Dendritic cell treated with granulocyte-macrophage colony-stimulating factor and Interleukin-4, amounts not matched to agents 40 ng/mL and 50 ng/mL, for 4 days (primary cell): ENCODE results near the gene MLX.
"Not testable (repeated sequence)": the region's sequence is repeated elsewhere in the genome, so short reads cannot be mapped to it uniquely, and the experiment has no call there.

Experiments
- H3K27ac Mint-ChIP-seq: one replicate; pipeline ENCODE4 v1.8.0; 2022; ENCODE audit warnings: mild to moderate bottlenecking, mixed read lengths
- H3K27me3 Mint-ChIP-seq: one replicate; pipeline ENCODE4 v1.8.0; 2022; ENCODE audit warnings: mild to moderate bottlenecking, mixed read lengths
- H3K36me3 Mint-ChIP-seq: one replicate; pipeline ENCODE4 v1.8.0; 2022; ENCODE audit warnings: low read depth, mixed read lengths
- H3K4me1 Mint-ChIP-seq: one replicate; pipeline ENCODE4 v1.8.0; 2022; ENCODE audit warnings: low read depth, mixed read lengths
- H3K4me3 Mint-ChIP-seq: one replicate; pipeline ENCODE4 v1.8.0; 2022; ENCODE audit warnings: mild to moderate bottlenecking, moderate library complexity, mixed read lengths
- H3K9me3 Mint-ChIP-seq: one replicate; pipeline ENCODE4 v1.8.0; 2022; ENCODE audit warnings: mixed read lengths
- intact Hi-C: fragments of 100-400 bp; cut with micrococcal nuclease; formaldehyde crosslinking; loops from one replicate; pipeline ENCODE4 v1.15.0; 2022

MLX gene

DNA sequence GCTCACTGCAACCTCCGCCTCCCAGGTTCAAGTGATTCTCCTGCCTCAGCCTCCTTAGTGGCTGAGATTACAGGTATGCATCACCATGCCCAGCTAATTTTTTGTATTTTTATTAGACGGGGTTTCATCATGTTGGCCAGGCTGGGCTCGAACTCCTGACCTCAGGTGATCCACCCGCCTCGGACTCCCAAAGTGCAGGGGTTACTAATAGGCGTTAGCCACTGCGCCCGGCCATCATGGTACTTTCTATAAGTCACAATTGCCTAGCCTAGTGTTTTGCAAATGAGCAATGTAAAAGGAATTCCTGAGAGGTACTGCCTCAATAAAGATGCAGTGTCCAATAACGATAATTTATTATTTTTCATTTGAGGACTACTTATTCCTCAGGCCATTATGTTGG, 24.5 kb downstream of the MLX start:
- Mint-ChIP-seq H3K4me1 (peaks cover 8% of the 10 kb centered on the region), H3K27ac (no peak overlapping the region), H3K27me3 (no peaks in the 10 kb centered on the region), H3K4me3 (no peak overlapping the region), H3K36me3 (peaks cover 84% of the 10 kb centered on the region), H3K9me3 (no peaks in the 10 kb centered on the region)
- intact Hi-C loops, result no loop called here

DNA sequence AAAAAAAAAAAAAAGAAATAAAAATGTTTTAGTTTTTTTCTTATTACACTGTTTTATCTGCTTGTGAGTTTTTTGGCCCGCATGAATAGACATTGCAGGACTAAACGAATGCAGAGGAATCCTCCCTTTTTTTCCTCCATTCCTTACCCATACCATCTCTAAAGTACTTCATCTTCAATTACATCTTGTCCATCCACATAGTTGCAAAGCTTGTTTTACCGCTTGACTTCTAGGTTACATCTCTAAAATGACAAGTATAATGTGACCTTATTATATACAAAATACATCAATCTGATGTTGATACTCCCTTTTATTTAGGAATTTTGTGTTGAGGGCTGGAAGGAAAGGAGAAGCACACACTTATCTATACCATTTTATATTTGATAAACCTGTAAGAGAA, 29.5 kb downstream of the MLX start:
- Mint-ChIP-seq H3K36me3 (peaks cover 59% of the 10 kb centered on the region), H3K27ac (no peak overlapping the region), H3K4me1 (no peaks in the 10 kb centered on the region), H3K4me3 (no peak overlapping the region), H3K27me3 (no peaks in the 10 kb centered on the region), H3K9me3 (no peaks in the 10 kb centered on the region)
- intact Hi-C loops, result no loop called here

DNA sequence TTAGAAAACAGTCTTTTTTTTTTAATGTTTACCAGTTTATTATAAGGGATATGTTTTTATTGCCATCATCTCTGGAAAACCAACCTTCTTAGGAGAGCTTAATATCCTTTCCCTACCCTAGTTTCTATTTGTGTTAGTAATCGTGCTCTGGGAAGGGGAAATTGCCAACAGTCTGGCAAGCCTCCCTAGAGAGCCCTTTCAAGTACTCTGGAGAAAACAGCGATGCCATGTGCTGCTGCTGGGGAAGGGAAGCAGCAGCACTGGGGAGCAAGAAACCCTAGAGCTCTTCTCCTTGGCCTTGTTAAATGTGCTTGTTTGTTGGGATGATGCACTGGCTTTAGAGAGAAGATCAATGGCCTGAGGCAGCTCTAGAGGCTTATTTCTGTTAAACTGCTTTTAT, 32.0 kb downstream of the MLX start:
- H3K27me3 Mint-ChIP-seq, result no peaks in the 10 kb centered on the region
- H3K9me3 Mint-ChIP-seq, result no peaks in the 10 kb centered on the region
- H3K4me1 Mint-ChIP-seq, result no peaks in the 10 kb centered on the region
- H3K36me3 Mint-ChIP-seq, result peaks cover 66% of the 10 kb centered on the region
- intact Hi-C loops, result no loop called here
- H3K27ac Mint-ChIP-seq, result no peak overlapping the region
- H3K4me3 Mint-ChIP-seq, result no peak overlapping the region

DNA sequence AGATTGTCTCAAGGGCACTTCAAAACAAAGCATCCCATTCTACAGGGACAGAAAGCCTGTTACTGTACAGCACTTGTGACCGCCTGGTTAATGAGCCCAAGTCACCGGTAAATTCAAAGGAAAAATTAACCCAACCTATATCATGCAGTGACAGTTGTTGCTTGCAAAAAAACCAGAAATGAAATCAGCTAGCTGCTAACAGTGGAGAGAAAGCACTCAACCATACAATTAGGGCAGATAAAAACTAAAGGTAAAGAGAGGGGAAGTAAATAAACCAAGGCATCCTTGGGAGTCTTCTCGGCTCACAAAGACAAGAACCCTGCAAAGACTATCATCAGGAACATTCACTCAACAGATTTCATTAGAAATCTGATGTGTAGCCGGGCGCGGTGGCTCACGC, 36.4 kb downstream of the MLX start:
- no peaks in the 10 kb centered on the region for H3K27me3 Mint-ChIP-seq
- no peaks in the 10 kb centered on the region for H3K9me3 Mint-ChIP-seq
- H3K36me3 Mint-ChIP-seq, result peaks cover 64% of the 10 kb centered on the region
- H3K4me1 Mint-ChIP-seq, result peaks cover 23% of the 10 kb centered on the region
- intact Hi-C loops, result no loop called here
- H3K27ac Mint-ChIP-seq, result no peak overlapping the region
- no peak overlapping the region for H3K4me3 Mint-ChIP-seq

DNA sequence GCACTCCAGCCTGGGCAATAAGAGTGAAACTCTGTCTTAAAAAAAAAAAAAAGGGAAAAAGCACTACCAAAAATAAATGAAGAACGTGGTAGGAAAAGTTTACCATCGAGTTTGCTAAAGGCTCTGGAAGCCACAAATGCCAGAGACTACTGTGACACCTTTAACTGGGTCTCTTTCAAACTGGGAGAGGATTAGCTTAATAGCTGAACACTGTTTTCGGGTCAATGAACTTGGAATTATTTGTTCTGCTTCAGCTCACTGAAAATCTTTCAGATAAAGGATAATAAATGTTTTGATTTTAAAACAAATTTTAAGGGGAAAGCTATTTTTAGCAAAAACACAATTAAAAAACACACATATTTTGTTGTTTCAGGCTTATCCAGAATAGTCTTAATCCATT, 40.9 kb downstream of the MLX start:
- Mint-ChIP-seq H3K4me1 (peaks cover 27% of the 10 kb centered on the region), H3K36me3 (peaks cover 69% of the 10 kb centered on the region), H3K4me3 (no peak overlapping the region), H3K27me3 (no peaks in the 10 kb centered on the region), H3K27ac (no peak overlapping the region), H3K9me3 (no peaks in the 10 kb centered on the region)
- intact Hi-C loops, result loop anchor here (1.0 to 2.0 kb wide), 2 partner anchors 29 to 72 kb away; no protein-coding TSS in a partner anchor

DNA sequence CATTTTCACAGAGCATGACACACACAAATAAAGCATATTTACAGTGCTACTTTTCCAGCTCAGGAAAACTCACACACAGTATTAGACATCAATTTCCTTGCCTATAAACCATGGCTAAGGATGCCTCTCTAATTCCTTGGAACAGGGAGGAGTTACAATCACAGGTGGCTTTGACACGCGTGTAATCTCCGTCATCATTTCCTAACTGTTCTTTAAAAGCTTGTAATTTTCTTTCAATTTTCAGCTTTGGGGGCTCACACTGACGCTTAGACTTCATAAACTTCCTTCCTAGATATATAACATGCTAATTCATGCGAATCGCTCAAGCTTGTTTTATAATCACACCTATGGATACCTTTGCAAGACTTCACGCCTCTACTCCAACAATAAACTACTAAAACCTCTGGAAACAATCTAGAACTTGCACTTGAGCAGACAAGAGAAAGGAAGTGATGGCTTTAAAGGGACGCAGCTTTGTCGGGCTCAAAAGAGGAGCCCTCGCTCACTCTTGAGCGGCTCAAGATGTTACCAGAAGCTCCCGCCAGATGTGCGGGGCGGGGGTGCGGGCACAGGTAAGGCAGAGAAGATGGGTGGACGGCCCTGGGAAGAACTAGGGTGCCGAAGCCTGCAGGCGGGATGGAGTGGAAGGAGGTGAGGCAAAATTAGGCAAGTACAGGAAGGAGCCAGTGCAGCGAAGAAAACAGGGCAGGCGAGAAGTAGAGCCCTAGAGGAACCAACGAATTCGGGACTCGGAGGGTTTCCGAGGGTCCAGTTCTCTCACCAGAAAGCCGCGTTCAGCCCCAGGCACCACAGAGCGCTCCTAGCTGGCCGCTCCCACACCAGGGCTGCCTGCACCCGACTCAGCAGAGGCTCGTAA, 41.6 kb downstream of the MLX start:
- peaks cover 68% of the 10 kb centered on the region for H3K36me3 Mint-ChIP-seq
- intact Hi-C loops, result loop anchor here (1.0 to 2.0 kb wide), 2 partner anchors 30 to 71 kb away; no protein-coding TSS in a partner anchor
- no peaks in the 10 kb centered on the region for H3K9me3 Mint-ChIP-seq
- H3K4me3 Mint-ChIP-seq, result peak overlapping the region; percentile 99
- H3K4me1 Mint-ChIP-seq, result peaks cover 27% of the 10 kb centered on the region
- H3K27ac Mint-ChIP-seq, result peak overlapping the region; percentile 90
- no peaks in the 10 kb centered on the region for H3K27me3 Mint-ChIP-seq

DNA sequence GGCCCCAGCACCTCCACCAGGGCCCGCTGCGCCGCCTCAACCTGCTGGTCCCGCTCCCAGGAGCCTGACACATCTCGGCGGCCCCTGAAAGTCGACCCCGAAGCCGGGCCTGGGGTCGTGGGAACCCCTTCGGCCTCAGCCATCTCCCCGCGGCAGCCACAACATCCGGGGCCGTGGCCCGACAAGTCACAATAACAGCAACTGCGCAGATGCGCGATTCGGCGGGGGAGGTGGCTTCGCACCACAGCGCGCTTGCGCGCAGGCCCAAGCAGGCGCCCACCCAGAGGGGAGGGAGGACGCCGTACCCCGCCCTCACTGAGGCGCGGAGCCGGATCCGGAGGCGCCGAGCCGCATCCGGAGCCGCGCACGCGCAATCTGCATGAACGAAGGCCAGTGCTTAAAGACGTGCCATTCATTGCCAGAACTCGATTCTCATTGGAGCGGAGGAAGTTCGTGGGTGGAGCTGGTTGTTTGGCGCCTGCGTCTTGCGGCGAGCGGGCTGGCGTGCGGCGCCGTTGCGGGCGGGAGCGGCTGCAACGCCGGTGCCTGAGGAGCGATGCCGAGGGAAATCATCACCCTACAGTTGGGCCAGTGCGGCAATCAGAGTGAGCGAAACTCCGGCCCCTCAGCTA, 42.4 kb downstream of the MLX start, which contains the start of the genes RETREG3 and TUBG1:
Gene RETREG3, minus strand, starts transcription at position 193 of the 632 bp plus-strand sequence. Its CDS starts 50 bp downstream, at position 143.
Gene TUBG1, plus strand, starts transcription at position 502 of the 632 bp plus-strand sequence. Its CDS starts 55 bp downstream, at position 557.
- Mint-ChIP-seq H3K27ac (peak within 1 kb of the TSS; percentile 90), H3K4me3 (peak within 1 kb of the TSS; percentile 99), H3K36me3 (peaks cover 68% of the 10 kb centered on the region), H3K4me1 (peaks cover 26% of the 10 kb centered on the region), H3K9me3 (no peaks in the 10 kb centered on the region), H3K27me3 (no peaks in the 10 kb centered on the region)
- intact Hi-C loops, result loop anchor here (2.0 kb wide), 1 partner anchor 30 kb away; no protein-coding TSS in a partner anchor

DNA sequence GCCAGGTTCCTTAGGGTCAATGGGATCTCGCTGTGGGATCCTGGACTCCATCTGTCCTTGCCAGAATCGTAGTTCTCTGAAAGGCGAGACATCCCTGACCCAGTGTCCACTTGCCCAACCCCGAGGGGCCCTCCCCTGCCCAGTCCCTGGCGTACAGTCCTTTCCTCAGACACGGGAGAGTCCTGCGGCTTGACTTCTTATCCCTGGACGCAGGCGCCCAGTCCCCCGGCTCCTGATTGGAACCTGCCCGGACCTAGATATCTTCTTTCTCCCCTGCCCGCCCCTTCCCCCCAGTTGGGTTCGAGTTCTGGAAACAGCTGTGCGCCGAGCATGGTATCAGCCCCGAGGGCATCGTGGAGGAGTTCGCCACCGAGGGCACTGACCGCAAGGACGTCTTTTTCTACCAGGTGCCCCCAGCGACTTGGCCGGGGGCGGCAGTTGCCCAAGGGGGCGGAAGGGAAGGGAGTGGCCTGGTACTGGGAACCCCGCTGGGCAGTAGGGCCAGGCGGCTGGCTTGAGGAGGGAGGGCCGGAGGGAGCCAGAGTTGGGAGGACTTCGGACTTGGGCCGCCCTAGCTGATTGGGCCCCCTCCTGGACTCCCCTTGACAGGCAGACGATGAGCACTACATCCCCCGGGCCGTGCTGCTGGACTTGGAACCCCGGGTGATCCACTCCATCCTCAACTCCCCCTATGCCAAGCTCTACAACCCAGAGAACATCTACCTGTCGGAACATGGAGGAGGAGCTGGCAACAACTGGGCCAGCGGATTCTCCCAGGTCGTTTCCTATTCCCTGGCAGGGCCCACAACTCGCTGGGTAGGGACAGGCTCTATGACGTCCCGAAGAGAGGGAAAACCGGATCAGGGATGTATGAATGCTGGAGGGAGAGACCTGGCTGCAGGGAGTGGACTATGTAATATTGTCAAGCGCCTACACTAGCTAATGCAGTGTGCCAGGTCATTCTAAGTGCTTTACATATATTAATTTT, 43.2 kb downstream of the MLX start:
- Mint-ChIP-seq H3K4me3 (peak overlapping the region; percentile 99), H3K4me1 (peaks cover 21% of the 10 kb centered on the region), H3K36me3 (peaks cover 68% of the 10 kb centered on the region), H3K27ac (peak overlapping the region; percentile 90)
- H3K9me3 Mint-ChIP-seq, H3K27me3 Mint-ChIP-seq: not testable (repeated sequence)
- intact Hi-C loops, result loop anchor here (2.0 kb wide), 1 partner anchor 31 kb away; no protein-coding TSS in a partner anchor

DNA sequence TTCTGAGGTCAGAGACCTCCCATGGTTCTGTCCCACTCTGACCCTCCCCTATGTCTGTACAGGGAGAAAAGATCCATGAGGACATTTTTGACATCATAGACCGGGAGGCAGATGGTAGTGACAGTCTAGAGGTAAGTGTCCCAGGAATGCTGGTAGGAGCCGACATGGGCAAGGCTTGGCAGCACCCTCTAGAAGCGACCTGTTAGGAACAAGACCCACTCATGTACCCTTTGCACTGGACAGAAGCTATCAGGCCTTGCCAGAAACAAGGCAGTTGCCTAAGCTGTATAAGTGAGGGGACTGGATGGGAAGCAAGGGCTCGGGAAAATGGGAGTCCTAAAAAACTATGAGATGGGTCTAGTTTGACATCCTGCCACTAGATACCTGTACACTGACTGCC, 45.1 kb downstream of the MLX start:
- no peaks in the 10 kb centered on the region for H3K9me3 Mint-ChIP-seq
- H3K4me1 Mint-ChIP-seq, result peaks cover 4% of the 10 kb centered on the region
- intact Hi-C loops, result no loop called here
- H3K36me3 Mint-ChIP-seq, result peaks cover 60% of the 10 kb centered on the region
- H3K27ac Mint-ChIP-seq, result no peak overlapping the region
- no peaks in the 10 kb centered on the region for H3K27me3 Mint-ChIP-seq
- H3K4me3 Mint-ChIP-seq, result no peak overlapping the region

DNA sequence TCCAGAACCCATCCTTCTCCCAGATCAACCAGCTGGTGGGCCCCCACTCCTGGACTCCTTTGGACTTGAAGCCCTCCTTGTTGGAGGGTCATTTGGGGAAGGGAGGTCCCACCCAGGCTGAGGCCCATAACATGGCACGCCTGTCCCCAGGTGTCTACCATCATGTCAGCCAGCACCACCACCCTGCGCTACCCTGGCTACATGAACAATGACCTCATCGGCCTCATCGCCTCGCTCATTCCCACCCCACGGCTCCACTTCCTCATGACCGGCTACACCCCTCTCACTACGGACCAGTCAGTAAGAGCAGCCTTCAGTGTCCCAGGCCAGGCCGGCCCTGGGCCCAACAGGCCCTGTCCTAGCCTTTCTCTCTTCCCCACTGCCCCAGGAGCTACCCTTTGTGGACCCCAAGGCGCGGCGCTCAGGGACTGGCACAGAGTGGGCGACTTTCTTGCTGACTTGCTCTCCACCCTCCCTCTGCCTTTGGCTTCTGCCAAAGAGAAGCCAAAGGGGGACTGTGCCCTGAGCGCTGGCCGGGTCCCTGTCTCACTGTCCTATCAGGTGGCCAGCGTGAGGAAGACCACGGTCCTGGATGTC, 46.9 kb downstream of the MLX start:
- H3K27me3 Mint-ChIP-seq, result no peaks in the 10 kb centered on the region
- H3K9me3 Mint-ChIP-seq, result no peaks in the 10 kb centered on the region
- no peak overlapping the region for H3K27ac Mint-ChIP-seq
- H3K36me3 Mint-ChIP-seq, result peaks cover 56% of the 10 kb centered on the region
- H3K4me3 Mint-ChIP-seq, result no peak overlapping the region
- intact Hi-C loops, result no loop called here
- H3K4me1 Mint-ChIP-seq, result peaks cover 4% of the 10 kb centered on the region

DNA sequence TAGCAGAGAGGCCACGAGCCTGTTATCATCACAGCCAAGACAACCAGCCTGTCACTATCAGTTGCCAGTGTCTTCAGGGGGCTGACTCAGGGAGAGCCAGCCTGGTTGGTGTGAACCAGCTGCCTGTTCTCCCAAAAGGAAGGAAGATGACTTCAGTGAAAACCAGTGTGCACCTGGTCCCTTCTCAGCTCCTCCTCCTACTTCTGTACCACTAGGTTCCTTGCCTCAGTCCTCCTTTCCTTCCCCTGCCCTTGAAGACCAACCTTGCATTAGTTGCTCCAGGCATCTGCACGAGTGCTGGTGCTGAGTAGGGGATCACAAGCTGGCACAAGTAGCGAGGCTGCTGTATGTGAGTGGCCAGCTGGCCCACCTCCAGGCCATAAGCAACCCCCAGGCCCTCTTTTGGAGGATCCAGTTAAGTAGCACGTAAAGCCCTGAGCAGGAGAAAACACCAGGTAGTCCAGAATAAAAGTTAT, 51.1 kb downstream of the MLX start:
- H3K9me3 Mint-ChIP-seq, result no peaks in the 10 kb centered on the region
- H3K27me3 Mint-ChIP-seq, result no peaks in the 10 kb centered on the region
- H3K4me1 Mint-ChIP-seq, result no peaks in the 10 kb centered on the region
- peaks cover 29% of the 10 kb centered on the region for H3K36me3 Mint-ChIP-seq
- H3K4me3 Mint-ChIP-seq, result no peak overlapping the region
- H3K27ac Mint-ChIP-seq, result no peak overlapping the region
- intact Hi-C loops, result no loop called here

DNA sequence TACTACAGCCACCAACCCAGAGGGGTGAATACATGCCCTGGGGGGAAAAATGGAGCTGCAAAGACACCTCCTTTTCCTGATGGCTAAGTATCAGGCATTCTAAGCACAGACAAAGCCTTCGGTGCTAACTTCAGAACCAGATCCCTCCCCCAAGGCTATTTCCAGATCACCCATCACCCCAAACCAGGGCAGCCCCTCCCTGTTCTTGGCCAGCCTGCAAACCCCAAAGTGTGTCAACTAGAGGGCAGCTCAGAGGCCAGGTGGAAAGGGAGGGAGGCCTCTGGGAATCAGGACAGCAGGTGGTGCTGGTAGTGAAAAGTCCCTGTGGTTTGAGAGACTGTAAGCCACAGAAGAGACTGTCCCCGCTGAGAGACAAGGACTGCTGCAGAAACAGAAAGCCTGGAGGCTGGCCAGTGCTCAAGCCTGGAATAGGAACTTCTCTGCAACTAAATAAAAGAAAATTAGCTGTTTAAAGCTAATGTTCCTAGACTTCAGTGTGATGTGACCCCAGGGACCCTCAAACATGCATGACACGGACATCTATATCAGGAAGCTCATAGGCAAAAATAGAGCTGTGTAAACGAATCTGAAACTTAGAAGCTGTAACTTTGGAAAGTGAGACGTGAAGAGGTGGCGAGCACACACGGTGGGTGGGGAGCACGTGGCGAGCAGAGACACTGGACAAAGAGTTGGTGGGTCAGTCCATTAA, 51.7 kb downstream of the MLX start:
- Mint-ChIP-seq H3K36me3 (peaks cover 24% of the 10 kb centered on the region), H3K9me3 (no peaks in the 10 kb centered on the region), H3K4me3 (no peak overlapping the region), H3K27ac (no peak overlapping the region), H3K4me1 (no peaks in the 10 kb centered on the region), H3K27me3 (no peaks in the 10 kb centered on the region)
- intact Hi-C loops, result no loop called here
